ENCODE measurements around the gene PCDH15.

Gene PCDH15

DNA sequence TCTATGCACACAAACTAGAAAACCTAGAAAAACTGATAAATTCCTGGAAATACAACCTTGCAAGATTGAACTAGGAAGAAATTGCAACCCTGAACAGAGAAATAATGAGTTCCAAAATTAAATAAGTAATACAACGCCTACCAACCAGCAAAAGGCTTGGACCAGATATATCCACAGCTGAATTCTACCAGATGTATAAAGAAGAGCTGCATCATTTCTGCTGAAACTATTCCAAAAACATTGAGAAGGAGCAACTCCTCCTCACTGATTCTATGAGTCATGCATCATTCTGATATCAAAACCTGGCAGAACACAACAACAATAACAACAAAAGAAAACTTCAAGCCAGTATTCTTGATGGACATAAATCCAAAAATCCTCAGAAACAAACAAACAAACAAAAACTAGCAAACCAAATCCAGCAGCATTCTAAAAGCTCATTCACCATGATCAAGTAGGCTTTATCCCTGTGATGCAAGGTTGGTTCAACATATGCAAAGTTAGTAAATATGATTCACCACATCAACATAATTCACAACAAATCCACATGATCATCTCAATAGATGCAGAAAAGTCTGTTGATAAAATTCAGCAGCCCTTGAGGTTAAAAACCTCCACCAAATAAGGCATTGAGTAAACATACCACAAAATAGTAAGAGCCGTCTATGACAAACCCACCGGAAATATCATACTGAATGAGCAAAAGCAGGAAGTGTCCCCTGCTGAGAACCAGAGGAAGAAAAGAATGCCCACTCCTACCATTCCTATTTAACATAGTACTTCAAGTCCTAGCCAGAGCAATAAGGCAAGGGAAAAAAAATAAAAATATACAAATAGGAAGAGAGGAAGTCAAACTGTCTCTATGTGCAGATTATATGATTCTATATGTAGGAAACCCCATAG, 98.2 kb downstream of the PCDH15 start:
- FAIRE-seq, result no peak

DNA sequence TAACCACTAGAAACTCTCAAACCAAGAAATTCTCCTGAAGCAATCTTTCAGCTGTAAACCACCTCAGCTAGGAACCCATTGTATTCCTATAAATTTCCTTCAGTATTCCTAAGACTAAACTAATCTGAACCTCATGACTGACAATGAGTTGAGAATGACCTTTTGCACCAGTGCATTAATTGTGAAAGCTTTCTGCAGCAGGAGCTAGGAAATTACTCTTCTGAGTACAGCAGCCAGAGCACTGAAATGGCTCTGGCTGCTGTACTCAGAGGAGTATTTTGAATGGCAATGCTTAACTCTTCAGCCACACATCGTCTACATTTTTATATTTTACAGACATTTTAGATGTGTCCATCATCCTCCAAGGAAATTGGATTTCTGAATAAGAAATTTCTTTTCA, 109.7 kb downstream of the PCDH15 start:
- no peak for FAIRE-seq

GRCh38 chr10:54682554-54682953, 118.5 kb downstream of the PCDH15 start:
- FAIRE-seq, result no peak

- FAIRE-seq, result no peak
These were observed 119.9 kb downstream of the PCDH15 start for GRCh38 chr10:54681136-54681535.

- FAIRE-seq, result no peak
These were observed 133.9 kb downstream of the PCDH15 start for GRCh38 chr10:54667136-54667535.

- no peak for FAIRE-seq
These were observed 134.8 kb downstream of the PCDH15 start for GRCh38 chr10:54666192-54666591.

GRCh38 chr10:54665095-54665494, 135.9 kb downstream of the PCDH15 start:
- FAIRE-seq, result no peak

GRCh38 chr10:54660397-54660796, 140.6 kb downstream of the PCDH15 start:
- FAIRE-seq, result no peak

DNA sequence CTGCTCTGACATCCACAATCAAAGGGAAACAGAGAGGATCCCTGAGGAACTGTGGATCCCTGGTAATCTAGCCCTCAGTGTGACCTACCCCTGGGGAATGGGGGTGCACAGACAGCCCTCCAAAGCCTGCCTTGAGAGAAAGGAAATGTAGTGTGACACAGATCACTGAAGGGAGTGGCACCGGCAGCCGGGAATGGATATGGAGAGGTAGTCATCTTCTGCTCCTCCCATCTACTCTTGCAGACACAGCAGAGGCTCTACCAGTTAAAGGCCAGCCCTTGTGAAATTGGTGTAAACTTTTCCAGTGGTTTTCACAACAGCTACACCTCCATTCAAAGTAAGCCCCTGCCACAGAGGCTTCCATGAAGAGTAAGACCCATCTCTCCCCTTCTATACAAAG, 144.4 kb downstream of the PCDH15 start:
- FAIRE-seq, result no peak

GRCh38 chr10:54653518-54653917, 147.5 kb downstream of the PCDH15 start:
- FAIRE-seq, result no peak

GRCh38 chr10:54650547-54650946, 150.5 kb downstream of the PCDH15 start:
- no peak for FAIRE-seq

DNA sequence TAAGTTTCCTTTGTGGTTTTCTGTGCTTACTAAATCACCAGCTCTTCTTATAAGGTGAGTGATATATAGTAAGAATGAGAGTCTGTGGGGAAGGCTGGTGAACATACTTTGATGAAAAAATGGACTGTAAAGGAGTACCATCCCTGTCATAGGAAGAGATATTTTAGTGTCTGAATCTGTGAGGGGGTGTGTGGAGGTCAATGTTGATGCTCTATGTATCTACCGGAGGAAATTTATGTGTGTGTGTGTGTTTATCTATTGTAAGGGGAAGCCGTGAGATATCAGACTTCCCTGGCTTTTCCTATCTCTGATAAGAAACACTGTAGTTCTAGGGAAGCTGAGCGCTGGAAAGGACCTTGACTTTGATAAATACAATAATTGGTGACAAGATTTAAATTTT, 179.0 kb downstream of the PCDH15 start:
- FAIRE-seq, result no peak

DNA sequence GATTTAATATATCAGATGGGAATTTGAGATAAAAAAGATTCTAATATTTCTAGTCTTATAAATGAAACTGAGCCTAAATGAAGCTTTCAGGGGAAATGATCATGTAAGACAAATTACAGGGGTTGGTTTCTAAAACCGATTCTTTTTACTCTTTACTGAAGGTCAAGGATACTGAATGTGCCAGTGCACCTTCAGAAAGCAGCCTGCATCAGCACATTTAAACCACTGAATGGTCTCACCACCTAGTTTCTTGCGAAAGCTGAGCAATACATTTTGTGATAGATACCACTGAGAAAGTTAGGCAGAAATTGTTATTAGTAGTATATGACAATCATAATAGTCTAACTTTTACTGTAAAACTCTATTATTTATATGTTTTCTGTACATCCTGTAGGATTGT, 180.7 kb downstream of the PCDH15 start:
- no peak for FAIRE-seq

- FAIRE-seq, result no peak
These were observed 187.0 kb downstream of the PCDH15 start for GRCh38 chr10:54614072-54614471.

DNA sequence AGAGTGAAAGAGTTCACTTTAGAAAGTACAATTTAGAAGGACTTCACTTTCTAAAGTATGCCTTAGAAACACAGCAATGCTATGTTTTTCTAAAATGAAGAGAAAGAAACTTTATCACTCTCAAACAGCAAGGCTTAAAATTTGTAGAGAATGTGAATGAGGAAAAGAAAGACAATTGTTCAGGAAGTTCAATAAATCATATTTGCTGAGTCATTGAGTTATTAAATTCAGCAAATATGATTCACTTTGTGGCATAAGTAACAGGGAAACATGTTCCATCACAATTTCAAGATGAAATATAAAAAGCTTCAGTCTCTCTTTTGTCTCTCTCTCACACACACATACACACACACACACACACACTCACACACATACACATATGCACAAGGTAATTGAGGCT, 187.9 kb downstream of the PCDH15 start:
- no peak for FAIRE-seq

GRCh38 chr10:54609423-54609822, 191.6 kb downstream of the PCDH15 start:
- FAIRE-seq, result no peak

DNA sequence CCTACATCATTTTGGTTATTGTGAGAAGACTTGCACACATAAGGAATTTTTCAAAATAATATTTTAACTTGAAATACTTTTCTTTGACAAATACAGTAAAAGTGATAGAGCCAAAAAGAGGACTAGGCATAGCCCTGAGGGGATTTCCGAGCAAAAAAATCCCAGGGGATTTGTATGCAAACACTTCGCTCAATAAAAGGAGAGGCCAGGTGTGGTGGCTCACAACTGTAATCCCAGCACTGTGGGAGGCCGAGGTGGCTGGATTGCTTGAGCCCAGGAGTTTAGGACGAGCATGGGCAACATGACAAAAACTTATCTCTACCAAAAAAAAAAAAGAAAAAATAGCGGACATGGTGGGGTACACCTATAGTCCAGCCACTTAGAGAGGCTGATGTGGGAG, 193.0 kb downstream of the PCDH15 start:
- FAIRE-seq, result no peak

- no peak for FAIRE-seq
These were observed 206.7 kb downstream of the PCDH15 start for GRCh38 chr10:54594289-54594688.

DNA sequence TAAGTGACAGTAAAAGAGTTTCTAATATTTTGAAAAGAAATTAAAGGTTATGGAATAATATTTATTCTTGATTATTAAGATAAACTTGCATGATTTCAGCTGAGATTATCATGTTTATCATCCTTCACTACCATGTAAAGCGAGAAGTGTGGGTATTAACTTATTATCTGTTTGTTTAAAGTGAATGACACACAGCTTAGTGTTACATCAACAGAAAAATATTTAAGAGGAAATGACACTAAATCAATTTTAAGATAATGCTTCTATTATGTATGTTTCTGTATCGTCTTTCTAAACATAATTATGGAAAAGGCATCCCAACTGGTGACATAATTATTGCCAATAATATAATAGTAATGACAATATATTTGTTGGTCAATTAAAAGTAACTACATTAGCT, 213.1 kb downstream of the PCDH15 start:
- no peak for FAIRE-seq

- FAIRE-seq, result no peak
These were observed 215.5 kb downstream of the PCDH15 start for GRCh38 chr10:54585572-54585971.

GRCh38 chr10:54577682-54578081, 223.3 kb downstream of the PCDH15 start:
- FAIRE-seq, result no peak

DNA sequence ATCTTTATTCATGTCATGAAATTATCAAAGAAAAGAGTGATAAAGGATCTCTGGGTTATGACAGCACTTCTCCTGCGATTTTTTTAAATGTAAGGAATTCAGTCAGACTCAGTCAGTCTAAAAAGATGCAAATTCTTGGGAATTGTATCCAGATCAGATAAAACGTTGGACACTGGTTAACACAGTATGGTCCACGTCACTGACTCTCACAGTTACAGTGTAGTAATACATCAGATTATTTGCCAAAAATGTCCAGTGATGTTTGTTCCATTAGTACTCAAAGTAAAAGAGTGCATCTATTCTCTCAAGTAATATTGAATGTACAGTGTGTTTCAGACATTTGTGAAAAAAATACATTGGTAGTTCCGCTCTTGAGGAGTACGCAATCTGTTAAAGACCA, 224.5 kb downstream of the PCDH15 start:
- no peak for FAIRE-seq

GRCh38 chr10:54559498-54559897, 241.5 kb downstream of the PCDH15 start:
- FAIRE-seq, result no peak

DNA sequence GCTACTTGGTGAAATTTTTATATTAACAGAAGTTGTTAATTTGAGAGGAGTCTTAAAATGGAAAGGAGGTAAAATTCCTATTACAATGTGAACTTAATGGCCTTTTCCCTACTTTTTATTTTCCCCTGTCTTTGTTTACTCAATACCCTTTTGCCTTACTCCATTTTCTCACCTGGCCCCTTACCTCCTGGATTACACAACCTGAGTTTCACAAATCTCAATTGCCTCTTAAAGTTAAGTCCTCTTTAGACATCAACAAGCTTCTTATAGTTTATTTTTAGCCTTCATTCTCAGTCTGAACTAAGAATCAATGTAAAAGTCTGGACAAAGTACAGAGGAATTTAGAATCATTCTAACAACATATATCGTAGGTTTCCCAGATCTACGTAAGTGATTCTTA, 247.0 kb downstream of the PCDH15 start:
- no peak for FAIRE-seq

DNA sequence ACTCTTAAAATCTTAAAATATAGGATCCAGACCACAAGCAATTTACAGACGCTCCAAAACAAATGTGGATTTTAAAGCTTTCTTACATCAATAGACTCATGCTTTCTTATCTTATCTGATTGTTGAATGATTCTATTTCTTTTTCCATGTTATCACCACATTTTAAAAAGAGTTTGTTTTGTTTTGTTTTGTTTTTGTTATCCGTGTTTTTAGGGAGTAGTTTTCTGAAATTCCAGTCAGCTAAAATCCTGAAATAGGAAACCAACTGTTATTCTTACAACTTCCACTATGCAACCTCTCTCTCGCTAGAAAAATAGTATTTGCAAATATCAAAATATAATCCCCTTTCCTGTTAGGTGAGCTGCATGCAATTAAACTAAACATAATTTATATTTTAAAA, 251.0 kb downstream of the PCDH15 start:
- no peak for FAIRE-seq
